Left ventricle myocardium inferior (tissue), 1 donor: ENCODE data around the gene CACNA2D2. TPM values are rescaled to one million over a fixed set of nuclear protein-coding genes. Genes with fewer than 3 reads are reported as not detected.

ENCODE experiments used
- DNase-seq: peaks from one replicate; pipeline ENCODE4 v3.0.0-alpha.2; 2020
- H3K27ac ChIP-seq: fragments of 200-600 bp; replicated peaks from 2 replicates; pipeline ENCODE4 v1.8.0; 2021
- H3K27me3 ChIP-seq: fragments of 200-600 bp; 2 replicates; pipeline ENCODE4 v1.8.0; 2021; ENCODE audit warnings: low read depth
- H3K36me3 ChIP-seq: fragments of 200-600 bp; 2 replicates; pipeline ENCODE4 v1.8.0; 2021
- H3K4me1 ChIP-seq: fragments of 200-600 bp; 2 replicates; pipeline ENCODE4 v1.8.0; 2021
- H3K4me3 ChIP-seq: fragments of 200-600 bp; 2 replicates; pipeline ENCODE4 v1.8.0; 2021; ENCODE audit warnings: mild to moderate bottlenecking, moderate library complexity
- H3K9me3 ChIP-seq: fragments of 200-600 bp; replicated peaks from 2 replicates; pipeline ENCODE4 v1.8.0; 2021
- CTCF ChIP-seq: fragments of 200-600 bp; IDR thresholded peaks from 2 replicates; pipeline ENCODE4 v1.8.0; 2021; ENCODE audit warnings: antibody characterized with exemption, mild to moderate bottlenecking, borderline replicate concordance
- intact Hi-C: fragments of 100-400 bp; cut with micrococcal nuclease; formaldehyde crosslinking; loops from one replicate; pipeline ENCODE4 v1.11.0; 2022
- total RNA-seq: library from RNA; stranded (reverse); fragmentation: NEBNext Ultra II Directional; extraction: Animal tissue kit (Norgen Biotek cat#: 25700); gene quantifications from one replicate; pipeline ENCODE4 v1.2.1, GENCODE V29; 2021
- donor health status: DM: no; HTN: yes; CAD: no; lungs with severe emphysema.

CACNA2D2 gene
- total RNA-seq, 1 donor from 2014 or later, result 2.3 TPM

- no peak for TF ChIP-seq CTCF
- Histone ChIP-seq H3K9me3 (no peaks in the 10 kb centered on the region), H3K4me1 (peaks cover 32% of the 10 kb centered on the region), H3K27me3 (no peaks in the 10 kb centered on the region), H3K36me3 (no peaks in the 10 kb centered on the region), H3K4me3 (no peak overlapping the region), H3K27ac (peak overlapping the region; percentile 61)
- intact Hi-C loops, result no loop called here
- peak; percentile 45 for DNase-seq
These were observed 111.2 kb downstream of the CACNA2D2 start for GRCh38 chr3:50392101-50392715.

GRCh38 chr3:50390508-50391224 is 112.8 kb downstream of the CACNA2D2 start:
- intact Hi-C loops, result no loop called here
- no peak for TF ChIP-seq CTCF

GRCh38 chr3:50389414-50389767 is 114.0 kb downstream of the CACNA2D2 start:
- Histone ChIP-seq H3K36me3 (no peaks in the 10 kb centered on the region), H3K27ac (no peak overlapping the region), H3K27me3 (no peaks in the 10 kb centered on the region), H3K9me3 (no peaks in the 10 kb centered on the region), H3K4me3 (no peak overlapping the region), H3K4me1 (peaks cover 32% of the 10 kb centered on the region)
- no peak for TF ChIP-seq CTCF
- intact Hi-C loops, result no loop called here
- DNase-seq, result no peak

More at GRCh38 chr3:50390508-50391224, 112.8 kb downstream of the CACNA2D2 start:
- H3K9me3 ChIP-seq, result no peaks in the 10 kb centered on the region
- H3K27ac ChIP-seq, result peak overlapping the region; percentile 66
- DNase-seq, result peak; percentile 76
- H3K4me3 ChIP-seq, result no peak overlapping the region
- H3K27me3 ChIP-seq, result no peaks in the 10 kb centered on the region
- H3K4me1 ChIP-seq, result peaks cover 32% of the 10 kb centered on the region
- no peaks in the 10 kb centered on the region for H3K36me3 ChIP-seq

GRCh38 chr3:50388720-50389413 is 114.6 kb downstream of the CACNA2D2 start:
- H3K27me3 ChIP-seq, result no peaks in the 10 kb centered on the region
- no peak overlapping the region for H3K27ac ChIP-seq
- intact Hi-C loops, result no loop called here
- H3K4me3 ChIP-seq, result no peak overlapping the region
- no peaks in the 10 kb centered on the region for H3K9me3 ChIP-seq
- no peak for TF ChIP-seq CTCF
- peaks cover 32% of the 10 kb centered on the region for H3K4me1 ChIP-seq
- H3K36me3 ChIP-seq, result no peaks in the 10 kb centered on the region
- no peak for DNase-seq

GRCh38 chr3:50388016-50388719 is 115.3 kb downstream of the CACNA2D2 start:
- no peaks in the 10 kb centered on the region for H3K9me3 ChIP-seq
- peak; percentile 29 for TF ChIP-seq CTCF
- no peaks in the 10 kb centered on the region for H3K36me3 ChIP-seq
- intact Hi-C loops, result no loop called here
- no peak for DNase-seq
- H3K27me3 ChIP-seq, result no peaks in the 10 kb centered on the region
- no peak overlapping the region for H3K27ac ChIP-seq
- H3K4me3 ChIP-seq, result no peak overlapping the region
- H3K4me1 ChIP-seq, result peaks cover 32% of the 10 kb centered on the region
